Smooth muscle cell (in vitro differentiated cells): ENCODE measurements around the gene GLRX2. TPM values are rescaled to one million over a fixed set of nuclear protein-coding genes. Genes with fewer than 3 reads are reported as not detected.

Experiments used
- DNase-seq: peaks from one replicate; lab custom pipeline; 2025; ENCODE audit not compliant: unreplicated experiment; lab: John Stamatoyannopoulos, UW
- H2AFZ ChIP-seq: fragments of 200-600 bp; sonication (generic); 2 replicates; pipeline ENCODE4 v1.6.0; 2016; ENCODE audit warnings: antibody characterized with exemption, low read depth, mild to moderate bottlenecking
- H3F3A ChIP-seq: fragments of 200-600 bp; sonication (generic); 2 replicates; pipeline ENCODE4 v1.6.0; 2017; ENCODE audit warnings: antibody characterized with exemption, low read depth
- H3K27ac ChIP-seq: fragments of 200-600 bp; sonication (generic); 2 replicates; pipeline ENCODE4 v1.5.1; 2016; ENCODE audit warnings: low read depth, mild to moderate bottlenecking
- H3K27me3 ChIP-seq: fragments of 200-600 bp; sonication (generic); 2 replicates; pipeline ENCODE4 v1.6.1; 2016; ENCODE audit warnings: low read depth, mild to moderate bottlenecking
- H3K36me3 ChIP-seq: fragments of 200-600 bp; sonication (generic); 2 replicates; pipeline ENCODE4 v1.5.1; 2016; ENCODE audit warnings: low read depth
- H3K4me1 ChIP-seq: fragments of 200-600 bp; sonication (generic); 2 replicates; pipeline ENCODE4 v1.5.1; 2016; ENCODE audit warnings: low read depth
- H3K4me2 ChIP-seq: fragments of 200-600 bp; sonication (generic); 2 replicates; pipeline ENCODE4 v1.6.0; 2016; ENCODE audit warnings: mild to moderate bottlenecking
- H3K4me3 ChIP-seq: fragments of 200-600 bp; sonication (generic); 2 replicates; pipeline ENCODE4 v1.5.1; 2016; ENCODE audit warnings: mild to moderate bottlenecking
- H3K79me2 ChIP-seq: fragments of 200-600 bp; sonication (generic); 2 replicates; pipeline ENCODE4 v1.6.0; 2016; ENCODE audit warnings: low read depth, mild to moderate bottlenecking
- H3K9ac ChIP-seq: fragments of 200-600 bp; sonication (generic); 2 replicates; pipeline ENCODE4 v1.6.0; 2016; ENCODE audit warnings: low read depth
- H3K9me3 ChIP-seq: fragments of 200-600 bp; sonication (generic); replicated peaks from 2 replicates; pipeline ENCODE4 v1.5.1; 2016; ENCODE audit warnings: low read depth
- H4K20me1 ChIP-seq: fragments of 200-600 bp; sonication (generic); 2 replicates; pipeline ENCODE4 v1.6.0; 2016; ENCODE audit warnings: low read depth
- CTCF ChIP-seq: fragments of 200-600 bp; sonication (generic); IDR thresholded peaks from 2 replicates; pipeline ENCODE4 v1.5.1; 2017; ENCODE audit warnings: borderline replicate concordance, mild to moderate bottlenecking, antibody characterized with exemption; ENCODE audit not compliant: insufficient read depth, poor library complexity, severe bottlenecking
- WGBS: methylation state at CpG from one replicate; pipeline ENCODE4 v1.1.7; 2016; ENCODE audit warnings: low lambda C conversion rate; 5-methylcytosine and 5-hydroxymethylcytosine counted together
- polyA plus RNA-seq: library from polyadenylated mRNA; unstranded; fragments of >200 nt; fragmentation: Nextera tagmentation; extraction: Ambion mirVana; gene quantifications from 2 replicates; pipeline ENCODE4 v1.2.1, GENCODE V29; 2016
- total RNA-seq: library from RNA; depleted of rRNA; stranded (reverse); fragments of >200 nt; gene quantifications from 2 replicates; pipeline ENCODE4 v1.2.3, GENCODE V29; 2014

Gene GLRX2
- total and polyA plus RNA-seq, 2 experiments from 2014 or later: 21.7 to 25.9 TPM

GRCh38 chr1:193060406-193060805 is 44.8 kb downstream of the GLRX2 start:
- 14% methylated on average over 4 of the region's 4 CpGs for WGBS
- peak overlapping the region; percentile 78 for H2AFZ ChIP-seq

GRCh38 chr1:193060115-193060403 is 45.2 kb downstream of the GLRX2 start:
- Histone ChIP-seq H4K20me1 (peaks cover 48% of the 10 kb centered on the region), H2AFZ (peak overlapping the region; percentile 78), H3K4me3 (peak overlapping the region; percentile 85), H3K27ac (peak overlapping the region; percentile 94), H3K4me1 (peaks cover 17% of the 10 kb centered on the region), H3K4me2 (peak overlapping the region; percentile 86), H3K9me3 (no peaks in the 10 kb centered on the region), H3F3A (peaks cover 6% of the 10 kb centered on the region), H3K9ac (peak overlapping the region; percentile 93), H3K27me3 (no peaks in the 10 kb centered on the region), H3K79me2 (peaks cover 86% of the 10 kb centered on the region), H3K36me3 (no peaks in the 10 kb centered on the region)
- no peak for DNase-seq
- 0% methylated on average over 9 of the region's 9 CpGs for WGBS
- no peak for TF ChIP-seq CTCF

More at GRCh38 chr1:193060406-193060805, 44.8 kb downstream of the GLRX2 start:
- H3K4me1 ChIP-seq: peaks cover 17% of the 10 kb centered on the region
- peaks cover 6% of the 10 kb centered on the region for H3F3A ChIP-seq
- H4K20me1 ChIP-seq: peaks cover 48% of the 10 kb centered on the region
- DNase-seq: no peak
- H3K27me3 ChIP-seq: no peaks in the 10 kb centered on the region
- H3K27ac ChIP-seq: peak overlapping the region; percentile 94
- H3K9me3 ChIP-seq: no peaks in the 10 kb centered on the region
- H3K4me2 ChIP-seq: peak overlapping the region; percentile 86
- TF ChIP-seq CTCF: no peak
- H3K9ac ChIP-seq: peak overlapping the region; percentile 93
- no peaks in the 10 kb centered on the region for H3K36me3 ChIP-seq
- H3K4me3 ChIP-seq: peak overlapping the region; percentile 85
- H3K79me2 ChIP-seq: peaks cover 86% of the 10 kb centered on the region

GRCh38 chr1:193059282-193060114 is 45.7 kb downstream of the GLRX2 start, which contains the start of the genes RO60 and UCHL5:
TSS of gene RO60 (plus strand) at chr1:193059612. CDS start at chr1:193069055, 9,443 bp downstream.
TSS of gene UCHL5 (minus strand) at chr1:193059360. CDS start at chr1:193059260, 100 bp downstream.
- H2AFZ ChIP-seq: peak within 1 kb of the TSS; percentile 78
- no peak for TF ChIP-seq CTCF
- peaks cover 6% of the 10 kb centered on the region for H3F3A ChIP-seq
- DNase-seq: peak; percentile 78
- H3K4me1 ChIP-seq: peaks cover 17% of the 10 kb centered on the region
- peak within 1 kb of the TSS; percentile 93 for H3K9ac ChIP-seq
- no peaks in the 10 kb centered on the region for H3K27me3 ChIP-seq
- peaks cover 86% of the 10 kb centered on the region for H3K79me2 ChIP-seq
- H3K4me3 ChIP-seq: peak within 1 kb of the TSS; percentile 85
- WGBS: under 1% methylated on average over 71 of the region's 74 CpGs
- H4K20me1 ChIP-seq: peaks cover 43% of the 10 kb centered on the region
- no peaks in the 10 kb centered on the region for H3K9me3 ChIP-seq
- no peaks in the 10 kb centered on the region for H3K36me3 ChIP-seq
- peak within 1 kb of the TSS; percentile 86 for H3K4me2 ChIP-seq
- peak within 1 kb of the TSS; percentile 94 for H3K27ac ChIP-seq
